SK-N-MC (cell line): ENCODE data around the gene LBP.

Experiments used
- DNase-seq: peaks from one replicate; pipeline ENCODE4 v3.0.0-alpha.2; 2011; ENCODE audit warnings: low read depth, low spot score
- H3K27ac ChIP-seq: fragments of 200-600 bp; sonication (generic); 2 replicates; pipeline ENCODE4 v1.5.1; 2016; ENCODE audit warnings: mixed run types
- H3K36me3 ChIP-seq: fragments of 200-600 bp; sonication (generic); 2 replicates; pipeline ENCODE4 v1.6.1; 2017; ENCODE audit warnings: antibody characterized with exemption, low read length, mixed read lengths; ENCODE audit not compliant: insufficient read depth
- H3K4me3 ChIP-seq: fragments of 200-600 bp; sonication (generic); 2 replicates; pipeline ENCODE4 v1.5.1; 2016
- H3K9ac ChIP-seq: fragments of 200-600 bp; sonication (generic); 2 replicates; pipeline ENCODE4 v1.8.0; 2017; ENCODE audit warnings: mixed run types, mixed read lengths; ENCODE audit not compliant: insufficient read length
- H3K9me3 ChIP-seq: fragments of 200-600 bp; sonication (generic); 2 replicates; pipeline ENCODE4 v1.6.1; 2017; ENCODE audit warnings: low read depth, mild to moderate bottlenecking, antibody characterized with exemption, low read length, moderate library complexity, mixed read lengths
- EZH2 ChIP-seq: fragments of 200-600 bp; sonication (generic); IDR thresholded peaks from one replicate; pipeline ENCODE4 v1.6.1; 2017; ENCODE audit warnings: antibody characterized with exemption
- FOXP2 ChIP-seq: optimal IDR thresholded peaks from 2 replicates; pipeline ENCODE3; 2011; ENCODE audit warnings: mild to moderate bottlenecking, moderate library complexity; ENCODE audit not compliant: insufficient read depth; ENCODE audit errors: extremely low read length, control extremely low read depth
- POLR2AphosphoS5 ChIP-seq: IDR thresholded peaks from 2 replicates; pipeline ENCODE4 v1.6.1; 2012; ENCODE audit warnings: mild to moderate bottlenecking, low read depth, low read length, borderline replicate concordance

The LBP gene

GRCh38 chr20:38350879-38351775 is 4.8 kb downstream of the LBP start:
- no peaks in the 10 kb centered on the region for H3K9me3 ChIP-seq
- DNase-seq: no peak
- no peak overlapping the region for H3K4me3 ChIP-seq
- no peak overlapping the region for H3K27ac ChIP-seq
- TF ChIP-seq FOXP2: no peak
- TF ChIP-seq EZH2: no peak
- no peak for TF ChIP-seq POLR2AphosphoS5
- H3K9ac ChIP-seq: no peak overlapping the region
- H3K36me3 ChIP-seq: no peaks in the 10 kb centered on the region

GRCh38 chr20:38353316-38353715 is 7.0 kb downstream of the LBP start:
- TF ChIP-seq FOXP2: no peak
- no peak for TF ChIP-seq POLR2AphosphoS5
- no peak for TF ChIP-seq EZH2
- no peak for DNase-seq
- H3K9ac ChIP-seq: no peak overlapping the region

GRCh38 chr20:38354227-38354626 is 7.9 kb downstream of the LBP start:
- Histone ChIP-seq H3K4me3 (no peak overlapping the region), H3K9me3 (no peaks in the 10 kb centered on the region), H3K36me3 (no peaks in the 10 kb centered on the region), H3K27ac (no peak overlapping the region), H3K9ac (no peak overlapping the region)
- no peak for DNase-seq
- TF ChIP-seq EZH2 (no peak), FOXP2 (no peak), POLR2AphosphoS5 (no peak)

More at GRCh38 chr20:38353316-38353715, 7.0 kb downstream of the LBP start:
- H3K36me3 ChIP-seq: no peaks in the 10 kb centered on the region
- H3K9me3 ChIP-seq: no peaks in the 10 kb centered on the region
- H3K4me3 ChIP-seq: no peak overlapping the region
- H3K27ac ChIP-seq: no peak overlapping the region

GRCh38 chr20:38355161-38356012 is 9.1 kb downstream of the LBP start:
- no peak for TF ChIP-seq FOXP2
- no peak for TF ChIP-seq EZH2
- TF ChIP-seq POLR2AphosphoS5: no peak
- Histone ChIP-seq H3K27ac (no peak overlapping the region), H3K9ac (no peak overlapping the region), H3K36me3 (no peaks in the 10 kb centered on the region), H3K9me3 (no peaks in the 10 kb centered on the region), H3K4me3 (no peak overlapping the region)
- DNase-seq: no peak

DNA sequence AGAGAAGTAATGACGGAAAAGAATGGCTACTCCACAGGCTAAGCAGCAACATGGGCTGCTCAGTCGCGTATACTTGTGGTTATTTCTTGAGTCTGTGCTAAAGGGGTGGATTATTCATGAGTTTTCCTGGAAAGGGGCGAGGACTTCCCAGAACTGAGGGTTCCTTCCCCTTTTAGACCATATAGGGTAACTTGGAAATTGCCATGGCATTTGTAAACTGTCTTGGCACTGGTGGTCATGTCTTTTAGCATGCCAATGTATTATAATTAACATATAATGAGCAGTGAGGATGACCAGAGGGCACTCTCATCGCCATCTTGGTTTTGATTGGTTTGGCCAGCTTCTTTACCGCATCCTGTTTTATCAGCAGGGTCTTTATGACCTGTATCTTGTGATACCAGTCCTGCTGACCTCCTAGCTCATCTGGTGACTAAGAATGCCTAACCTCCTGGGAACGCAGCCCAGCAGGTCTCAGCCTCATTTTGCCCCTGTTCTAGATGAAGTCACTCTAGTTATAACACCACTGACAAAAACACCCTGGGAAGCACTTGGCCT is 11.4 kb downstream of the LBP start:
- no peak for DNase-seq
- Histone ChIP-seq H3K4me3 (no peak overlapping the region), H3K36me3 (no peaks in the 10 kb centered on the region), H3K27ac (no peak overlapping the region), H3K9me3 (no peaks in the 10 kb centered on the region), H3K9ac (no peak overlapping the region)
- TF ChIP-seq FOXP2 (no peak), POLR2AphosphoS5 (no peak), EZH2 (no peak)

GRCh38 chr20:38358556-38358955 is 12.3 kb downstream of the LBP start:
- no peak overlapping the region for H3K9ac ChIP-seq
- H3K4me3 ChIP-seq: no peak overlapping the region
- no peaks in the 10 kb centered on the region for H3K9me3 ChIP-seq
- TF ChIP-seq EZH2 (no peak), POLR2AphosphoS5 (no peak), FOXP2 (no peak)
- no peaks in the 10 kb centered on the region for H3K36me3 ChIP-seq
- H3K27ac ChIP-seq: no peak overlapping the region
- DNase-seq: no peak

DNA sequence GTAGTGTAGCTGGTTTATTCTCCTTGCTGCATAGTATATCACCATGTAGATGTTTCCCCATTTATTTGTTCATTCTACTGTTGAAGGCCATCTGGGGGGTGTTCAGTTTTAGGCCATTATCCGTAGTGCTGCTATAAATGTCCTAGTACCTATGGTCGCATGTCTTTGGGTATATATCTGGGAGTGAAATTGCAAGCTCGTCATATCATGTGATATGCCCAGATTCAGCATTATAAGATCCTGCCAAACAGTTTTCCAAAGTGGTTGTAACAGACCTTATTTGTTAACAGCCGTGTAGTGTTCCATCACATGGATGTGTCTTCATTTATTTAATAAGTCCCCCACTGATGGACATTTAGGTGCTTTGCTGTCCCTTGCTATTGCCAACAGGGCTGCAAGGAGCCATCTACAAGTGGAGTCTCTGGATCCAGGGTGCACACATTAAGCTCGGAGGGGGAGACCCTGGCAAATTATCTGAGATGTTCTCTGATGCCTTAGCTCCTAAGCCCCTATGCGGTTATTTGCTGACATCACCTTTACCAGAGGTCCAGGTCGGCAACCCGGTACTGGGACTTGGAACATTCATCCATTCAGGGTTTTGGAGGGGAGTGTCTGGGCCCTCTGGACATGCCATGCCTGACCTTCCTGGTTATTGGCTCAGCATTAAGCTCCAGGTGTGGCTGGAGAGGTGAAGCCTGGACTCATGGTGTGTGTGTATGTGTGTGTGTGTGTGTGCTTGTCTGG is 16.9 kb downstream of the LBP start:
- H3K27ac ChIP-seq: no peak overlapping the region
- H3K9me3 ChIP-seq: no peaks in the 10 kb centered on the region
- no peak for DNase-seq
- H3K9ac ChIP-seq: no peak overlapping the region
- H3K4me3 ChIP-seq: no peak overlapping the region
- H3K36me3 ChIP-seq: no peaks in the 10 kb centered on the region
- TF ChIP-seq EZH2 (no peak), POLR2AphosphoS5 (no peak), FOXP2 (no peak)
